AG09319 (cell line): Measurements from ENCODE around the gene BRD3OS.

ENCODE experiments used
- DNase-seq: peaks from one replicate; pipeline ENCODE4 v3.0.0-alpha.2; 2010; ENCODE audit warnings: low read depth; ENCODE audit errors: extremely low read depth
- CTCF ChIP-seq: IDR thresholded peaks from 2 replicates; pipeline ENCODE4 v1.5.1; 2011; ENCODE audit warnings: low read depth, mild to moderate bottlenecking, inconsistent platforms, low read length, moderate library complexity

BRD3OS gene

GRCh38 chr9:134040176-134040565, 14.9 kb downstream of the BRD3OS start:
- TF ChIP-seq CTCF = no peak
- DNase-seq = no peak

GRCh38 chr9:134040781-134041648, 15.7 kb downstream of the BRD3OS start:
- DNase-seq = no peak
- no peak for TF ChIP-seq CTCF

- TF ChIP-seq CTCF = no peak
- no peak for DNase-seq
Observed at GRCh38 chr9:134041649-134041962, 16.3 kb downstream of the BRD3OS start.

- TF ChIP-seq CTCF = no peak
- DNase-seq = no peak
Observed at GRCh38 chr9:134043531-134043988, 18.3 kb downstream of the BRD3OS start.

GRCh38 chr9:134044944-134045343, 19.7 kb downstream of the BRD3OS start:
- TF ChIP-seq CTCF = no peak
- DNase-seq = no peak

- TF ChIP-seq CTCF = no peak
Observed at GRCh38 chr9:134045841-134046544, 20.7 kb downstream of the BRD3OS start.

More at GRCh38 chr9:134045841-134046544, 20.7 kb downstream of the BRD3OS start:
- no peak for DNase-seq
